NCI-H510A treated with DMSO at 0.1 percent for 48 hours (cell line): ENCODE results near the gene CUL7.

ENCODE experiments used
- DNase-seq: peaks from one replicate; lab custom pipeline; 2025; lab: John Stamatoyannopoulos, UW

Gene CUL7

DNA sequence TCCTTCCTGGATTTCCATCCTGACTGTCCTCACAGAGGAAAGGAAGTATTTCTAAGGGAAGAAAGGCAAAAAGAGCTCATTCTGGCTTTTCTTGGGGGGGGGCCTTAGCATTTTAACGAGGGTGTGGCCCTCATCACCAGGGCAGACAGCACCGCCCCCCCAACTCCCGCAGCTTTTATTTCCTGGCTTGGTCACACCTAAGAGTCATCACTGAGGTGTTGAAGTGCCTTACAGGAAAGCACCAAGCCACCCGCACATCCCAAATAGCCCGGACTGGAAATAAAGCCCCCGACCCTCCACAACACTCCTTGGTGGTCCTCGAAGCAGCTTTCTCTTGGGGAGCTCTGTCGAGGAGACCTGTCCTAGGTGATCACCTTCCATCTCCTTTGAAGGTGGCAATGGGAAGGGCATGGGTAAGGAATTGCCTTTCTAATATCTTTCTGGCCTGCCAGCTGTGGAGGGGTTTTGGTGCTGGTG lies 23.7 kb upstream of the CUL7 start:
- DNase-seq: no peak

- DNase-seq: peak; percentile 66
Measured at GRCh38 chr6:43076464-43077332, 23.0 kb upstream of the CUL7 start.

- DNase-seq: peak; percentile 92
Measured at GRCh38 chr6:43075670-43076463, 22.2 kb upstream of the CUL7 start, which contains the start of gene PTK7. TSS of gene PTK7 (plus strand) at chr6:43076314. CDS start at chr6:43076489, 175 bp downstream.

- DNase-seq: no peak
Measured at GRCh38 chr6:43074847-43075669, 21.4 kb upstream of the CUL7 start.

- DNase-seq: peak; percentile 47
Measured at GRCh38 chr6:43070028-43070632, 16.5 kb upstream of the CUL7 start.

GRCh38 chr6:43062818-43063217 lies 9.2 kb upstream of the CUL7 start:
- DNase-seq: no peak

DNA sequence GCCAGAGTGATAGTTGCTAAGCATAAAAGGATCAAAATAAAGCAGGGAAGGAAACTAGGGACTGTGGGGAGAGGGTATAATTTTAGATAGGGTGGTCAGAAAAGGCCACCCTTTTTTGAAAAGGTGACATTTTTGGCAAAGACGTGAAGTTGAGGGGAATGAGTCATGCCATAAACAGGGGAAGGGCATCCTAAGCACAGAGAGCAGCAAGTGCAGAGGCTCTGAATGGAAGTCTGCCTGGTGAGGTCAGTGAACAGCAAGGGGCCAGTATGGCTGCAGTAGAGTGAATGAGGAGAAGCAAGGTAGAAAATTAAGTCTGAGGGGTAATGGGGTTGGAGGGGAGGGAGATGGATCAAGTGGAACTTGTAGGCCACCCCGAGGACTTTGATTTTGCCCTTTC lies 8.2 kb upstream of the CUL7 start:
- DNase-seq: no peak

DNA sequence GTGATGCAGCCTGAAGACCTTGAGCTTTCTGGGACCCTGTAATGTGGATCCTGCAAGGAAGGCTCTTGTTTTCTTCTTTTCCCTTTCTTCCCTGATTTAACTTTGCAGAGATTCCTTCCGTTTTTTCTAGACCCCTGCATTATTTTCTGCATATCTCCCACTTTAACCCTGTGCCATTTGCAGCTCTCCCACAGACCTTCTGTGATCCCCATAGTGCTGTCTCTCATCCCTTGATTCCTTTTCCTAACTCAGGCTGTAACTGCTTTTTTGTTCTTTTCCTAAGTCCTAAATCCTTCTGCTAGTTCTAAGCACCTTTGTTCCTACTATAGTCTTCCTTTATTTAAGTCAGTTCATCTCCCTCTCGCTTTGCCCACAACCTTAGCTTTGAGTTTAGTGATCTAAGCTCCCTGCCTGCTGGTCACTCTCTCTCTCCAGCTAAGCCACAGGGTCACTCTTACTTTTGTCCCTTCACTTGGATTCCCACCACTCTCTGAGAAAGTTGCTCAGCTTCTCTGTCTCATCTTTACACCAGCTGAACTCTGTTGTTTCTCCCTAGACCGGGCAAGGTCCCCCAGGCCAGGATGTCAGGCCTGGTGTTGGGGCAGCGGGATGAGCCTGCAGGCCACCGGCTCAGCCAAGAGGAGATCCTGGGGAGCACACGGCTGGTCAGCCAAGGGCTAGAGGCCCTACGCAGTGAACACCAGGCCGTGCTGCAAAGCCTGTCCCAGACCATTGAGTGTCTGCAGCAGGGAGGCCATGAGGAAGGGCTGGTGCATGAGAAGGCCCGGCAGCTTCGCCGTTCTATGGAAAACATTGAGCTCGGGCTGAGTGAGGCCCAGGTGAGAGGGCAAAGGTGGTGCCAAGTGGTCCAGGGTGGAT lies 7.3 kb upstream of the CUL7 start:
- DNase-seq: no peak

- peak; percentile 62 for DNase-seq
Measured at GRCh38 chr6:43060034-43060754, 6.5 kb upstream of the CUL7 start.

DNA sequence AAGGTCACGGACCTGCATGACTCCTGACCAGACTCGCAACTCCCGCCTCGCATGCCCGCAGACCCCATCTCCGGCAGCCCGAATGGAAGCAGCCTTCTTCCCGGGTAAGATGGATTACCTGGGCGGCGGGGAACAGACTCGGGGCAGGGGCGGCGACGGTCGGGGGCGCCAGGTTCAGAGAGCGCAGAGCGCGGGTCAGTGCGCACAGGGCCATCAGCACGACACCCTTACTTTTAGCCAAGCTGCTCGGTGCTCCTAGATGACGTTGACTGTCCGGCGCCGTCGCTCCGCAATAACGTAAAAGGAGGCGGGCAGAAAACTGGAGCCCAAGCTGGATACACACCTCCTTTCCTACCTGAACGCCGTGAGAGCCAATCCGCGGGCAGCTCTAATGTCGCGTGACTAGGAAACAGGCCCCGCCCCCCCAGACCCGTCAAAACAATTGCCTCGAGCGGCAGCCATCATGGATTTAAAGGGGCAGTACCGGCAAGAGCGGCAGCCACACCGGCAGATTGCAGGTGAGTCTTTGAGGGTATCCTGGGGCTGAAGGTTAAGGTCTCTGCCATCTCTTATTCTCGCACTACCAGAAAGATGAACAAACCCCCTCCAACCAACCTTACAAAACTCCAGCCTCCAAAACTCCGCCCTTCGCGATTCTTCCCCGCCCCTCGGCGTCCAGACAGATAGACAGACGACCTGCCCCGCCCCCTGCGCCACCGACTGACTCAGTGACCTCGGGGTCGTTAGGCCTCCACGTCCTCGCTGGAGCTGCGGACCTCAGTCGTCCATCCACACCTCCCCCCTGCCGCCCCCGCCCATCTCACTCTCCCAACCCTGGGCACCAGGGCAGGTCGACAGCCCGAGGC lies 5.8 kb upstream of the CUL7 start, which contains the start of the genes KLC4 and MRPL2:
KLC4 (plus strand) TSS at position 464 of the 866 bp plus-strand sequence. CDS start 1,705 bp downstream, outside the sequence.
MRPL2 (minus strand) TSS at position 267 of the 866 bp plus-strand sequence; CDS start at position 214, 53 bp downstream.
- peak; percentile 99 for DNase-seq

GRCh38 chr6:43058531-43058930 lies 4.9 kb upstream of the CUL7 start:
- no peak for DNase-seq

GRCh38 chr6:43055966-43056365 lies 2.3 kb upstream of the CUL7 start:
- DNase-seq: no peak

- DNase-seq: no peak
Measured at GRCh38 chr6:43054206-43054943, 724 bp upstream of the CUL7 start.

DNA sequence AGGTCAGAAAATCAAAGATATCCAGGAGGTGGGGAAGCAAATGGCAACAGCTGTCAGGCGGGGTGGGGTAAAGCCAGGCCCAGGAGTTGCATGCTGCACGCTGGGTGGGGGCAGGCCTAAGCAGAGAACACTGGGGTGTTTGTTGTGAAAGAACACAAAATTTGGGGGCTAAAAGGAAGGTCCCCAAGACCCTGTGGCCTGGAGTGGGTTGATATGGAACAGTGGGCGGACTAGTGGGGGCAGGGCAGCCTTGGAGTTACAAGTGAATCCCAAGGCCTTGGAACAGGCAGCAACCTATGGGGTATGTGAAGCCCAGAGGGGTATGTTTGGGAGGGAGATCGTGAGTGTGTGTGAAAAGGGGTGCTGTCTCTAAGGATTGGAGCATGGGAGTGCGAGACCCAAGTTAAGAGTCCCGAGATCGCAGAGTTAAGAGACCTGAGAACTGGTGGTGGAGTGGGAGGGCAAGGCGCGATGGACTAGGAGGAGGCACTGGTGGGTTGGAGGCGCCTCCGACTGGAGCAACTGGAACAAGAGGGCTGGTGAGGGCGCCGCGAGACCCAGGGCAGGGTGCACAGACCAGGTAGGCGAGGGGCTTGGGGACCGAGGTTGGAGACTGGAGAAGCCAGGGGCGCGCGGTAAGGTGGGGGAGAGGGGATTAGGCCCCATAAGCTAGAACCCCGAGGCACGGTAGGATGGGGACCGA lies 658 bp downstream of the CUL7 start:
- peak; percentile 24 for DNase-seq

DNA sequence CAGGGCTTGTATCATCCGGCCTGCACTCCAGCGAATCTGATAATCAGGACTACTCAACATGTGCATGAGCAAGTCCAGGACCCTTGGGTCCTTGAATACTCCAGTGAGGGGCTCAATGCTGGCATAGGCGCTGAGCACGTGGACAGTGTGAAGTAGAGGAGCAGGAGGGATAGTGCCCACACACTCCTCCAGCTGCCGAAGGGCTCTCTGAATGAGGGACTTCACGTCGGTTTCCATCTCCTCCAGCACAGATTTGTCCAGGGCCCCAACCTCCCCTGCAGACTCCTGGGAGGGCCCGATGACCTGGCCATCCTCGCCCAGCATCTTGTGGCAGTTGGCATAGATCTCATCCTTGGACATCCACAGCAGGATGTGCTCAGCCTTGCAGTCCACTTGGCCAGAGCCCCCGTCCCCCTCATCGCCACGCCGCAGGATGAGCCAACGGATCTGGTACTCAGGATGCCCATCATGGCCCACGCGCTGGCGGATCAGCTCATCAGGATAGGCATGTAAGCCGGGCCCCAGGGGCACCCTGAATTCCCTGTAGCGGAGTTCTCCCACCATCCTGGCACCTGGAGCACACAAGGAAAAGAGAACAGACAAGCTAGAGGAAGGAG lies 1.3 kb downstream of the CUL7 start:
- no peak for DNase-seq

GRCh38 chr6:43050981-43051380 lies 2.7 kb downstream of the CUL7 start:
- DNase-seq: no peak

GRCh38 chr6:43047998-43048397 lies 5.7 kb downstream of the CUL7 start:
- DNase-seq: no peak
